AG08395 (cell line): ENCODE results near the gene SNAPC4.
"Not testable (repeated sequence)": the region's sequence is repeated elsewhere in the genome, so short reads cannot be mapped to it uniquely, and the experiment has no call there.

ENCODE experiments used
- DNase-seq: peaks from one replicate; pipeline ENCODE4 v3.0.0; 2012; ENCODE audit warnings: mixed read lengths, low spot score

Gene SNAPC4

DNA sequence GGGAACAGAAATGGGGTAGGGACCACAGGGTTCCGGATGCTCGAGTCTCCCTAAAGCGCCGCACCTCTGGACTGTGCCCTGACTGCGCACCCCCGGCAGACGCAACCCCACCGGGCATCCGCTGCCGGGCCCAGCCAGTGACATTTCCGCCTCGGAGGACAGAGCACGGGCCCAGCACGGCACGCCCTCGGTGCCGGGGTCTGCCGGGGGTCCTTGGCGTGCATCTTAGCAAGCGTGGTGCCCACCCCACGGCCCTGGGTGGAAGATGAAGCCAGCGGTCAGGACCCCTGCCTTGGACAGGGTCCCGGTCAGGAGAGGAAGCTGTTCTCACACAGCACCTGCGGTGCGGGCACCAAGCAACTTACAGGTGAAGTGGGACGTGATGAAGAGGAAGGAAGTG lies 32.6 kb upstream of the SNAPC4 start:
- DNase-seq, result no peak

DNA sequence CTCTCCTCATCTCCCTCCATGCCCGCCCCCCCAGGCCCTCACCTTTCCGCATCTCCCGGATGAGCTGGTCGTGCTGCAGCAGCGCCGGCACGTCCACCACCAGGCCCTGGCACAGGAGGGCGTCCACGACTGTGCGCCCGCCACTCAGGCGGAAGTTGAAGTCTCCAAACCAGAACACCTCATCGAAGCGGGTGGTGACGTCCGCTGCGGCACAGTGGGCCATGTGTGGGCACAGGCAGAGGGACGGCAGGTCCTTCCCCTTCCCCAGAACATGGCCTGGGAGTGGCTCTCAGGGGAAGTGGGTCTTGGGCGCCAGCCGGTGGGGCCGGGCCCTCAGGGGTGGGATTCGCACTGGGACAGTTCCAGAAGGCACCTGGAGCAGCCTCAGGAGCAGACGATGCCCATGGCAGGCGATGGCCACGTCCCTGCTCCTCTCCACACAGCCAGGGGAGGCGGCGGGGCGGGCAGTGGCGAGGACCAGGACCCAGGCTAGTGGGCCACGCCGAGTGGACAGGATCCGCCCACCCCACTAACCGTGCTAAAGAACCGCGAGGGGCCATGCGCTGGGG lies 31.9 kb upstream of the SNAPC4 start:
- DNase-seq, result no peak

DNA sequence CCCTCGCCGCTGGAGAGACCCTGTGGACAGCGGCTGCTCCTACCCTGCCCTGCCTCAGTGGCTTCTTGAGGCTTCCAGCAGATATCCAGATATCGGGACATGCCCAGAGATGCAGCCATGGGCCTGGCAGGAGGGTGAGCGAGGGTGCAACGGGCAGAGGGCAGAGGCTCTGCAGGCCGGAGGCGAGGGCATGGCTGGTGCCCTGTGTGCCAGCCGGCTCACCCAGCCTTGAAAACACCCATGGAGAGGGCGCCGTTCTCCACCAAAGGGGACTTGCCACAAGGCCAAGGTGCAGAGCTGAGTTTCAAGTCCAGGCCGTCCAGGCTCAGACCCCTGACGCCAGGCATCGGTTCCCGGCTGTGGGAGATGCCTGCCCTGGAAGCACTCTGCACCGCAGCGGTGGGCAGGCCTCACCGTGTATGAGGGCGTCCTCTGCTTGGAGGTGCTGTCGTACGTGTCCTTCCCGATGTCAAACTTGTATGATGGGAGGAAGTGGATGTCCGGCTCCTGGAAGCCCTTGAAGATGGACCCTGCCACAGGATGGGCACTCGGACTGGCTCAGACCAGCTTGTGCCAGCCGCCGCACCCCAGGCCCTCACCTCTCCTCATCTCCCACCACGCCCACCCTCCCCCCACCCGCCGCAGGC lies 30.7 kb upstream of the SNAPC4 start:
- no peak for DNase-seq

DNA sequence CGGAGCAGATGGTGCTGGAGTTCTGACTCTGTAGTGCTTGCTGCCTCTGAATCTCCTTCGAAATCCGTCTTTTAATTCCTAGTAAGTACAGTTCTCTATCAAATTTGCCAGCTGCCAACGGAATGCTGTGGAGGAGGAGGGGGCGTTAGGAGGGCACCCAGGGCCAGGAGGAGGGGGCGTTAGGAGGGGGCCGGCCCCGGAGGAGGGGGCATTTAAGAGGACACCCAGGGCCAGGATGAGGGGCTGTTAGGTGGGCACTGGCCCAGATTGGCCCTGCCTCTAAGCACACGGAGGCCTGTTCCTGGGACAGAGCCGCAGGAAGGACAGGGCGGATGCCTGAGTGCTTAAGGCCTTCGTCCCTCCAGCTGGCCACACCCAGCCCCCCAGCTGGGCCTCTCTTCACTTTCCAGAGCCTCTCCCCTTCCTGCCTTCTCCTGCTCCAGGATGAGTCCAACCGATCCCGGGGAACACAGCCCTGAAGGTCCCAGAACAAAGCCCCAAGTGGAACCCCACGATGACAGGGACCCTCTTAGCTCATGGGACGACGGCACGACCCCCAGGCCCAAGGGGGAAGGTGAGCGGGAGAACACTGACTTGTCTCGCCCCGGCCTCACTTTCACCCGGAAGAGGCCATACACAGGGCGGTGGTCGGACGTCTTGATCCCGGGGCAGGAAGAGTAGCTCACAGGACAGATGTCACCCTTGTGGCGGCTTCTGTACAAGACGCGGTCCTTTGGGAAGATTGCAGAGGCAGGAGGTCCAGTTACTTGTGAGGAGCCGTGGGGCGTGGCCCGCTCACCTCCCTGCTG lies 29.9 kb upstream of the SNAPC4 start:
- no peak for DNase-seq

DNA sequence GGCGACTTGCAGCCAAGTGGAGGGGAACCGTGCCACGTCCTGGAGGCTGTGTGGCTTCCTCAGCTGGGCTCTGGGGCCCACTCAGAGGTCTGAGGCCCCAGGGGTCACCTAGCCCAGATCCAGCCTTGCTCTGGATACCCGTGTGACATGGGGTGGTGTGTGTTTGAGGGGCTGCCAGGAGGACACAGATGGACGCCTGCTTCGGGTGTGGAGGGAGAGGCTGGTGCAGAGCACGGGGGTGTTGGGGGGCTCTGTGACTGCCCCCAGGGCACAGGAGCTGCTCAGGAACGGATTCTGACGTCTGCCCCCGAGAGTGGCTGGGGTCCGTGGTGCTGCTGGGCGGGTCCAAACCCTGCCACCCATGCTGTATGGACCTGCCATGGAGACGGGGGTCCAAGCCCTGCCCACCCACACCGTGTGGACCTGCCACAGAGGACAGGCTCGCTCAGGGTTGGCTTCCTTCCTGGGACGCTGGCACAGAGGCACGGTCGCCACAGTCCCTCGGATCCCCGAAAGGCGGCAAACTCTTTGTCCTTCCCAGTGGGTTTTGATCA lies 29.2 kb upstream of the SNAPC4 start:
- no peak for DNase-seq

- no peak for DNase-seq
Measured at GRCh38 chr9:136426787-136427186, 26.8 kb upstream of the SNAPC4 start.

GRCh38 chr9:136425367-136425766 lies 25.4 kb upstream of the SNAPC4 start:
- DNase-seq, result not testable (repeated sequence)

GRCh38 chr9:136424750-136425362 lies 24.9 kb upstream of the SNAPC4 start:
- DNase-seq, result no peak

GRCh38 chr9:136423432-136424146 lies 23.6 kb upstream of the SNAPC4 start:
- no peak for DNase-seq

GRCh38 chr9:136422876-136423275 lies 22.9 kb upstream of the SNAPC4 start:
- DNase-seq, result no peak

GRCh38 chr9:136421791-136422190 lies 21.8 kb upstream of the SNAPC4 start:
- no peak for DNase-seq

GRCh38 chr9:136419092-136419420 lies 19.1 kb upstream of the SNAPC4 start:
- DNase-seq, result no peak

GRCh38 chr9:136418182-136419091 lies 18.5 kb upstream of the SNAPC4 start:
- DNase-seq, result no peak

GRCh38 chr9:136416914-136417313 lies 16.9 kb upstream of the SNAPC4 start:
- DNase-seq, result no peak

DNA sequence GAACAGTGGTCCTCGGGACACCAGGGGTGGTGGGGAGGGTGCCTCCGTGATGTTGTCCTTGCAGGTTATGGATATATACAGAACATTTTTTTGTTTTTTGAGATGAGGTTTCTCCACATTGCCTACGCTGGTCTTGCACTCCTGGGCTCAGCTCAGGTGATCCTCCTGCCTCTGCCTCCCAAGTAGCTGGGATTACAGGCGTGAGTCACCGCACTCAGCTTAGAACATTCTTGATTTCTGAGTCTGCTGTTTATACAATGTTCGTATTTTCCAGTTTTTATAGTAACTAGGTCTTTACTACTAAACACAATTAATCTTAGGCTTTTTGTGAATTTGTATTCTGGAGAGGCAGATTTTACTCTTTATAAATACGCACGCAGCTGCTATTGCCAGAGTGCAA lies 16.5 kb upstream of the SNAPC4 start:
- no peak for DNase-seq

DNA sequence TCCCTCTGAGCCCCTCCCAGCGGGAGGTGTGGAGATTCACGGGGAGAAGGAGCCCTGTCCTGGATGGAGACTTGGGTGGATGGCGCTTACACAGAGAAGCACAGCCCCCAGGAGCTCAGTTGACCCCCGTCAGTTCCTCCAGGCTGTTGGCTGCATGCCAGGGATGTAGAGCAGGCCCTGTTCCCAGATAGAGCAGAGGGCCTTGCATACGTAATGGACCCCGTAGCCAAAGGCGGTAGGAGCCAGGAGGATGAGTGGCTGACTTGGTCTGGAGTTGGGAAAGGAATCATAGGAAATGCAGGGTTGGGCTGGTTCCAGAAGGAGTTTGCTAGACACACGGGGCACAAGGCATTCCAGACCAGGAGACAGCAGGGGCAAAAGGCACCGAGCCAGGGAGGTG lies 13.0 kb upstream of the SNAPC4 start:
- no peak for DNase-seq

DNA sequence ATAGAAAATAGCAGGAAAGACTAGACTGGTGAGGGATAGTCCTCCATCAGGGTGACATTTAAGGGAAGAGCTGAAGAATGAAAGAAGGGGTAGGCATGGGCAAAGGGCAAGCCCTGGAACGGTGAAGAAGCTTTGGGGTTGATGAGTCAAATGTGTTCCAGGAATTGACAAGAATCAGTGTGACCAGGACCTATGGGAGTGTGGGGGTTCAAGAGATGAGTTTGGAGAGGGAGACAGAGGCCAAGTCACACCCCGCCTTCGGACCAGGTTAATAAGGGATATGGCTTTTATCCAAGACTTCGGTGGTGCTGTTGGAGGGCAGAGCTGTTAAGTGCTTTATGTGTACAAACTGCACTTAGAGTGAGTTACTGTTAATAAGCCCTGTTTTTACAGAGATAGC lies 11.4 kb upstream of the SNAPC4 start:
- DNase-seq, result no peak

GRCh38 chr9:136410500-136411287 lies 10.7 kb upstream of the SNAPC4 start, which contains the start of the genes ENTR1 and PMPCA:
TSS of gene ENTR1 (minus strand) at chr9:136410614. CDS start at chr9:136410397, 217 bp downstream.
TSS of gene PMPCA (plus strand) at chr9:136410658. CDS start at chr9:136410669, 11 bp downstream.
- DNase-seq, result peak; percentile 99

- DNase-seq, result peak; percentile 62
Measured at GRCh38 chr9:136409557-136410455, 9.8 kb upstream of the SNAPC4 start.
